ENCODE measurements around the gene MCAM.

GRCh38 chr11:119352857-119353260 is 35.9 kb upstream of the MCAM start:
- TF ChIP-seq CTCF (conservative IDR thresholded peaks at IDR 0.05), result no peak
- TF ChIP-seq EZH2 (IDR thresholded peaks at IDR 0.05; ENCODE audit: low read depth), result no peak

All from PC-9 (cell line).